CD4-positive, alpha-beta T cell treated with Interleukin-4 for 4 hours (primary cell): Measurements from ENCODE around the gene SMARCE1.
A peak's percentile ranks its signal among the peaks of the same experiment; 100 is the strongest.

Source experiments
- DNase-seq: peaks from one replicate; pipeline ENCODE4 v3.0.0-alpha.2; 2020

Gene SMARCE1

DNA sequence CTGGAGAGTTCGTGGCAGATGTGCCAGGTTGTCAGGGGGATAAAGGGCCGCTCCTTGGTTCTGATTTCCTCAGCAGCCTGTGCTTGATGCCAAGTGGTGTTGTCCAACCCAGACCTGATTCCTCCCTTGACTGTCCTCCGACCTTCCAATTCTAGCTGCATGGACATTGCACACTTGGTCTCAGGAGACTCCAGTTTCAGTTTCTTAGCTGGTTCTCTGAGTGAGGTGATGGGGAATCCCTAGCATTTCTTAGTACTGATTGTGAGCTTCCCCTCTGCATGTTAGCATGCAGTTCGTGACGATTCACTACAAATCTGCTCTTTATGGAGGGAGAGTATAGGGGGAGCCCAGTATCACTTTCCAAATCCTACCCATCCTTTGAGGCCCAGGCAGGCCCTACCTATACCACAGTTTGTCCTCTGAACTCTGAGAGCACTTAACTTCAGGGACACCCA is 70.0 kb downstream of the SMARCE1 start:
- peak; percentile 40 for DNase-seq

DNA sequence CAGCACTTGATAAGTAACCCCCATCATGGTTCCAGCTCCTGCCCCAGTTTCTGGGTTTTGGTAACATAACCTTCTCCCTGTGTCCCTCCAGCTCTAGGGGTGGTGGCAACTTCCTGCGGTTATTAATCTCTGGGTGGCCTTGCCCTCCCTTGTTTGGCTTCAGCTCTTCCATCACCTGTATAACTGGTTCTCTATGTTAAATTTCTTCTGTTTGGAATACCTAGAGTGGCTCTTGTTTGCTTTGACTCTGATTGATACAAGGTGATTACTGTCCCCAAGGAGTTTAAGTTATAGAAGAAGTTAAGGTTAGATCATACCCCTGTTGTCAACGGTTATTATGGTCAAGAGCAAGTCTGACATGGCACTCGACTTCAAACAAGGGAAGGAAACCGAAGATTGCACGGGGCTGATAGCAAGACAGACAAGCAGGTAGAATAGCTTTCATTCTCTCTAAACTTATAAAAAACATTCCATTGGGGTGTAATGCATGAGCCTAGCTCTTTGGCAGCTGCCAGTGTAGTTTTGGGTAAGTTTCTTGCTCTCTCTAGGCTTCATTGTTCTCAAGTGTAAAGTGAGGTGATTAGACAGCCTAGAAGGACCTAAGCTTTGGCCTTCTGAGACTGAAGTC is 71.4 kb downstream of the SMARCE1 start:
- peak; percentile 49 for DNase-seq
